ENCODE results near the gene ELAPOR2.

The ELAPOR2 gene

DNA sequence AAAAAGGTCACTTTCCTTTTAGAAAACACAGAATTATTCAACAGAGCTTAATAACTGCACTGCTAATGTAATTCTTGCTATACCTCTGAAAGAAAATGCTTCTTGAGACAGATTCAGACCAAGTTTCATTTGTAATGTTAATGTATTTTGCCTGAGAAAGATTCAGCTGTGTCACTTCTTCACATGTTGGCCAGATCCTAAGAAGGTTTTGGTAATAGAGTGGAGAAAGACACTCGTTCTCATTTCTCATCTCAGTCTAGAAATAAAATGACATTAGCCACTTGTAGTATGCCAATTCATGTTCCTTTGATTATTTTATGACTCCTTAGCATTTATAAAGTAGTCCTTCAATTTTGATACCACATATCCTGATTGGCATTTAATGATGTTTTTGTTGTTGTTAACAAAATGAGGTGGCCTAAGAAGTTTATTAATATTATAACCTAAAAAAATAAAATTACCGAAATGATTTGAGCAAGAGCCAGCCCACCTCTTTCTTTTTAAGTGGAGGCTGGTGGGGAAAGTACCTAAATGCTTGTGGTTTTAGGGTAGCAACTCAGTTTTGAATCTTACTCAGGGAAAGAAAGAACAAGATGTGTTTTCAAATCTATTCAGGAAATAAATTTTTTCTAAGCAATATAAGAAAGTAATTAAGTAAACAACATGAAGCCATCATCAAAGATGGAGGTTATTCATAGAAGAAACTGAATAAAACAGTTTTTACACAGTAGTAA lies 16.4 kb upstream of the ELAPOR2 start:
- peaks cover 4% of the 10 kb centered on the region for H3K27me3 Mint-ChIP-seq (ENCODE audit: low read depth, poor library complexity)
- H3K36me3 Mint-ChIP-seq (ENCODE audit: low read depth), result no peaks in the 10 kb centered on the region
- DNase-seq, result no peak
- no peak overlapping the region for H3K27ac Mint-ChIP-seq
- no peak overlapping the region for H3K4me3 Mint-ChIP-seq
- TF ChIP-seq, protein P1, sequence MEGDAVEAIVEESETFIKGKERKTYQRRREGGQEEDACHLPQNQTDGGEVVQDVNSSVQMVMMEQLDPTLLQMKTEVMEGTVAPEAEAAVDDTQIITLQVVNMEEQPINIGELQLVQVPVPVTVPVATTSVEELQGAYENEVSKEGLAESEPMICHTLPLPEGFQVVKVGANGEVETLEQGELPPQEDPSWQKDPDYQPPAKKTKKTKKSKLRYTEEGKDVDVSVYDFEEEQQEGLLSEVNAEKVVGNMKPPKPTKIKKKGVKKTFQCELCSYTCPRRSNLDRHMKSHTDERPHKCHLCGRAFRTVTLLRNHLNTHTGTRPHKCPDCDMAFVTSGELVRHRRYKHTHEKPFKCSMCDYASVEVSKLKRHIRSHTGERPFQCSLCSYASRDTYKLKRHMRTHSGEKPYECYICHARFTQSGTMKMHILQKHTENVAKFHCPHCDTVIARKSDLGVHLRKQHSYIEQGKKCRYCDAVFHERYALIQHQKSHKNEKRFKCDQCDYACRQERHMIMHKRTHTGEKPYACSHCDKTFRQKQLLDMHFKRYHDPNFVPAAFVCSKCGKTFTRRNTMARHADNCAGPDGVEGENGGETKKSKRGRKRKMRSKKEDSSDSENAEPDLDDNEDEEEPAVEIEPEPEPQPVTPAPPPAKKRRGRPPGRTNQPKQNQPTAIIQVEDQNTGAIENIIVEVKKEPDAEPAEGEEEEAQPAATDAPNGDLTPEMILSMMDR (IDR thresholded peaks at IDR 0.05), result no peak
- peaks cover 3% of the 10 kb centered on the region for H3K9me3 Mint-ChIP-seq
- H3K4me1 Mint-ChIP-seq, result no peaks in the 10 kb centered on the region

DNA sequence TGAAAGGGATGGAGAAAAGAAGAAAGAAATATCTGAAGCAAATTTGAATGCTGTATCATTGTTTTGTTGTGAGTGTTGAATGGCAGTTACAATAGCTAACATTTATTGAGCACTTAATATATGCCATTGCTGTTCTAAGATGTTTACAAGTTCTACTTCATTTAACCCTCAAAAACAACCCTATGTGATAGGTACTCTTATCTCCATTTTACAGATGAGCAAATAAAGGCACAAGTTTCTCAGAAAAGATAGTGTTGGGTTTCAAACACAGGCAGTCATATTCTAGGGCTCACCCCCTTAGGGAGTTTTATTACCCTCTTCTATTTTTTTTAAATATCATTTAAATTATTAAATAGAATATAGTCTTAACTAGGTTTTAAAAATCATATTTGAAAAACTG lies 8.3 kb upstream of the ELAPOR2 start:
- no peak for DNase-seq
- no peak overlapping the region for H3K4me3 Mint-ChIP-seq
- TF ChIP-seq, protein P1 (IDR thresholded peaks at IDR 0.05), result no peak
- H3K27me3 Mint-ChIP-seq (ENCODE audit: low read depth, poor library complexity), result peaks cover 3% of the 10 kb centered on the region
- H3K4me1 Mint-ChIP-seq, result no peaks in the 10 kb centered on the region
- H3K36me3 Mint-ChIP-seq (ENCODE audit: low read depth), result no peaks in the 10 kb centered on the region
- H3K9me3 Mint-ChIP-seq, result no peaks in the 10 kb centered on the region
- no peak overlapping the region for H3K27ac Mint-ChIP-seq

DNA sequence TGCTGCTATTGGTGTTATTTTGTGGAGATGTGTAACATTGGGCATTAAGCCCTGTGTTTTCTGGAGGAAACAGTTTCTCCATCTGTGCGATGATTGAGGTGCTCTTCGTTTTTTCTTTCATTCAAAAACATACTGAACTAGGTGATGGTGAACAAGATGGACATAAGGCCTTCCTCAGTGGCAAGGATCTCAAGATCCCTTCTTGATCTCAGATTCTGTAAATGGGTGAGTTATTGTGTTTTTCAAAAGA lies 759 bp upstream of the ELAPOR2 start:
- TF ChIP-seq, protein P1 (IDR thresholded peaks at IDR 0.05), result no peak
- Mint-ChIP-seq H3K36me3 (ENCODE audit: low read depth) (no peaks in the 10 kb centered on the region), H3K27me3 (ENCODE audit: low read depth, poor library complexity) (peaks cover 21% of the 10 kb centered on the region), H3K4me1 (peaks cover 17% of the 10 kb centered on the region), H3K4me3 (peak overlapping the region; percentile 90), H3K9me3 (no peaks in the 10 kb centered on the region), H3K27ac (no peak overlapping the region)
- no peak for DNase-seq

DNA sequence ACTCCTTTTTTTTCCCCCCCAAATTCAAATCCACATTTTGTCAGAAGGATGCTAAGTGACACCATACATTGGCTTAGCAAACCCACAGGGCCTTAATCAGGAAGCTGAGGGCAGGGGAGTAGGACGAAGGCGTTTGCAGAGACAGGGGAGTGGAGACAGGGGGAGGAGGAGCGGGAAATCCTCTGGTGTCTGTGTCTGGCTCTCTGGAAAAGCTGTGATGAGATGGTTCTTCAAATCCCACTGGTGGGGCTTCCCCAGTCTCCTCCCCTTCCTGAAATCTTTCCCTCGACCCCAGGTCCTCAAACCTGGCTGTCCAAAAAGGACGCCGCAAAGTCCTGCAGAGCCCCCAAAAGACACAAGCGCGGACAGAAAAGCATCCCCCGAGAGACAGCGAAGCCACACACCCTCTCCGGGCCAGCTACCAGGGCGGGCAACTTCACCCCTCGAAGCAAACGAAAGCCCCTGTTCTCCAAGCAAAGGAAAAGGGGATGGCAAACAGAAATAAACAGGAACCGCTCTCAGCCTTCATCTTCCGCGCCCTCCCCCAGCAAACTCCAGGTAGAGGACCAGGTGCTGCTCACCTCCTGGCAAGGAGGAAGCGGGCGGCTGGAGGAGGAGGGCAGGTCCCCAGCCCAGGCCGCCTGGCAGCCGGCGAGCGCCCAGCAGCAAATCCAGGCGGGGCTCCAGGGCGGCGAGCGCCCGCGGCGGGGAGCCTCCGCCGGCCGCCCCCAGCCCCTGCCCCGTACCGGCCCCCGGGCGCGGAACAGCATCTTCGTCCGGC lies 520 bp downstream of the ELAPOR2 start:
- Mint-ChIP-seq H3K9me3 (no peaks in the 10 kb centered on the region), H3K4me3 (peak overlapping the region; percentile 80), H3K4me1 (peaks cover 17% of the 10 kb centered on the region), H3K27me3 (ENCODE audit: low read depth, poor library complexity) (peaks cover 21% of the 10 kb centered on the region), H3K36me3 (ENCODE audit: low read depth) (no peaks in the 10 kb centered on the region), H3K27ac (no peak overlapping the region)
- TF ChIP-seq, protein P1 (IDR thresholded peaks at IDR 0.05), result no peak
- no peak for DNase-seq

DNA sequence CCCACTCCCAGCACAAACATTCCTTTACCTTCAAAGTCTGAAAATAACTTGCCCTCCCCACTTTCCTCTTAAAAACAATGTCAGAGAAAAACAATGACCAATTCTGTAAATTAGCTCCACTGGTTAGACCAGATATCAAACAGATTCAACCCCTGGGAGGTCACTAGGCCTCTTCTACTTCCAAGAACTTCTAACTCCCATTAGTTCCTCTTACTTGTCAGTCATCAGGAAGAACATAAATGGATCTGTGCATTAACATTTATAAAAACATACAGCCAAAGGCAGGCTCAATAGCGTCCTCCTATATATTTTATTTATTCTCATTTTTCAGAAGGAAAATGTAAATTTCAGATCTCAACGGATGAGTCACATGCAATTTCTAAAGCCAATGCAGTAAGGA lies 2.2 kb downstream of the ELAPOR2 start:
- no peak for DNase-seq
- H3K4me3 Mint-ChIP-seq, result no peak overlapping the region
- no peak overlapping the region for H3K27ac Mint-ChIP-seq
- peaks cover 17% of the 10 kb centered on the region for H3K4me1 Mint-ChIP-seq
- H3K27me3 Mint-ChIP-seq (ENCODE audit: low read depth, poor library complexity), result peaks cover 21% of the 10 kb centered on the region
- H3K9me3 Mint-ChIP-seq, result no peaks in the 10 kb centered on the region
- no peaks in the 10 kb centered on the region for H3K36me3 Mint-ChIP-seq (ENCODE audit: low read depth)
- TF ChIP-seq, protein P1 (IDR thresholded peaks at IDR 0.05), result no peak

DNA sequence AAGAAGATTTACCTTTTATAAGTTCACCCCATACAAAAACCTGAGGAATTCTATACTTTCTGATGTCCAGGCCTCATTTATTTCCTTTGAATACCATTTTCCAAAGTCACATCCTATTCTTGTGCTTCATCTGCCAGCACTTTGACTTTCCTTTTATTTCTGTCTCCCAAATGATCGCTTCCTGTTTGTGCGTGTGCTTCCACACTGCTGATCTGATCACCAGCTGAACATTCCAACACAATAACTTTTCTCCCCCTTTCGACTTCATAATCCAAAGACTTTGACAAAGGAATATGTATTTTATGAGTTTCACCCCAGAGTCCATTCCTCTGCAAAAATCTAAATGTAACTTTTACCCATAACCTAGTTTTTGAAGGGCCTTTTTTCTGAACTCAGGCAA lies 3.1 kb downstream of the ELAPOR2 start:
- TF ChIP-seq, protein P1 (IDR thresholded peaks at IDR 0.05), result no peak
- Mint-ChIP-seq H3K36me3 (ENCODE audit: low read depth) (no peaks in the 10 kb centered on the region), H3K4me1 (peaks cover 17% of the 10 kb centered on the region), H3K27ac (no peak overlapping the region), H3K4me3 (no peak overlapping the region), H3K27me3 (ENCODE audit: low read depth, poor library complexity) (peaks cover 21% of the 10 kb centered on the region), H3K9me3 (no peaks in the 10 kb centered on the region)
- DNase-seq, result no peak
